ENCODE data around the gene MAP3K8. TPM values are rescaled to one million over a fixed set of nuclear protein-coding genes. Genes with fewer than 3 reads are reported as not detected.

The MAP3K8 gene
- total and polyA plus RNA-seq, 2 donors (not counting 3 experiments of a cell fraction or from before 2014, with no cell fraction given), result 5.2 to 10.6 TPM

DNA sequence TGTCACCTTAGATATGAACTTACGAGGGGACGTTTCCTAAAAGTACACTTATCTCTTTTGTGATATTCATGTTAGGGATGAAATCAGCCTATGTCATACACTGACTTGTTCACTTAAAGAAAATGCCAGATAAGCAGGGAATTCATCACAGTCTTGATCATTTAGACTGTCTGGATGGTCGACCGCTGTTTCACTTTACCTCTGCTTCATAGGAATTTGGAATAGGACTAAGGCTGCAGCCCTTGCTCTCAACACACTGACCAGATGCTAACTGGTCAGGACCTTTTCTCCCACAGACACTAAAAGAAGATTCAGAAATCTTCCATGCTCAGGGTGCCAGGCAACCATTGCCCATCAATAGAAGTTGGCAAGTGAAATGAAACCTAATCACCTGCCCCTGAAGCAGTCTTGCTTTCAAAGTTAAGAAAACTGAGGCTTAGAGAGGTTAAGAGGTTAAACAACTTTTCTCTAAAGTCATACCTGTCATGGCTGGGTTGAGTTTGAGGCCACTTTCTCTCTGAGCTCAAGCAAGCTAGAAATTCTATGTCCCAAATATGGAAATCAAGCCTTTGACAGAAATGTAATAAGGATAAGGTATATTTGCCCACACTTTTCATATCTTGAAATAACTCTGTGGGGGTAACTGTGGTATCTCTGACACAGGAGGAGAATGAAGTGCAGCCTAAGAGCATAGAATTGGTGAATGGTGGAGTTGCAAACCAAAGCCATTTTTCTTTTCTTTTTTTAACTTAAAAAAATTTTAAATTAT is 77.1 kb downstream of the MAP3K8 start:
- H2AFZ ChIP-seq (ENCODE audit: low read depth, low read length), result no peak overlapping the region
- DNase-seq (ENCODE audit: low read depth, low spot score) (no peak), FAIRE-seq (no peak)
- H3K36me3 ChIP-seq (ENCODE audit: control insufficient read depth in 2 of 2, extremely low read depth in 1 of 2, insufficient read depth in 2 of 2, low read length in 2 of 2), result no peaks in the 10 kb centered on the region
- TF ChIP-seq GATA2 (IDR thresholded peaks at IDR 0.05; ENCODE audit: insufficient read depth, insufficient read length, low read depth, low read length), result no peak
- TF ChIP-seq, protein P1, sequence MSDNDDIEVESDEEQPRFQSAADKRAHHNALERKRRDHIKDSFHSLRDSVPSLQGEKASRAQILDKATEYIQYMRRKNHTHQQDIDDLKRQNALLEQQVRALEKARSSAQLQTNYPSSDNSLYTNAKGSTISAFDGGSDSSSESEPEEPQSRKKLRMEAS (IDR thresholded peaks at IDR 0.05; ENCODE audit: insufficient read depth, insufficient read length), result no peak
- TF ChIP-seq POLR2AphosphoS5 (IDR thresholded peaks at IDR 0.05; ENCODE audit: insufficient read depth, low read depth, low read length), result no peak
- TF ChIP-seq FOS (IDR thresholded peaks at IDR 0.05; ENCODE audit: borderline replicate concordance, insufficient read depth, low read length), result no peak
- CTCF ChIA-PET, result interaction anchor here (1.4 to 1.8 kb wide), 2 partner anchors 13 to 152 kb away, joined by 3 to 4 read pairs; no protein-coding TSS in a partner anchor
- intact Hi-C loops (cut with micrococcal nuclease), result no loop called here
- H3K4me1 ChIP-seq (ENCODE audit: control insufficient read depth, extremely low read depth, insufficient read depth, low read length), result no peaks in the 10 kb centered on the region
- H3K79me2 ChIP-seq (ENCODE audit: control insufficient read depth, insufficient read depth, low read length), result no peaks in the 10 kb centered on the region
- no peak overlapping the region for H3K9ac ChIP-seq (replicated peaks; ENCODE audit: extremely low read depth, insufficient read depth, low read length)
- H3K9me3 ChIP-seq (replicated peaks; ENCODE audit: control insufficient read depth, insufficient read depth, low read length), result no peaks in the 10 kb centered on the region
- POLR2A ChIA-PET, result no interaction called here
- H3K27me3 ChIP-seq (ENCODE audit: control insufficient read depth in 2 of 2, insufficient read depth in 2 of 2, low read length in 2 of 2), result peaks cover 2 to 3% of the 10 kb centered on the region in 2 experiments
- BruUV-seq (replicated peaks), result no TSS peak
- H3K4me2 ChIP-seq (ENCODE audit: insufficient read depth, low read length), result no peak overlapping the region
- no peak overlapping the region for H3K27ac ChIP-seq (ENCODE audit: insufficient read depth, low read depth, low read length)
- dilution Hi-C loops (cut with MboI; ENCODE audit: extremely low pct_ligation_motif_present, low sequenced_read_pairs), result no loop called here
- H3K4me3 ChIP-seq (replicated peaks in 1 of 3; ENCODE audit: insufficient read depth in 1 of 3, low read depth in 1 of 3, low read length in 3 of 3), result no peak overlapping the region
- H4K20me1 ChIP-seq (replicated peaks; ENCODE audit: control insufficient read depth, extremely low read depth, insufficient read depth, low read length), result no peaks in the 10 kb centered on the region
- H3K9me1 ChIP-seq (replicated peaks; ENCODE audit: control insufficient read depth, extremely low read depth, insufficient read depth, low read length), result no peaks in the 10 kb centered on the region

Other genes with a start within 250 kb of the MAP3K8 start
- 24.4 and 24.9 TPM in 2 replicates for gene MTPAP, start 84.9 kb upstream of the MAP3K8 start, total RNA-seq
- 3.9 and 4.1 TPM in 2 replicates for gene MTPAP, start 84.9 kb upstream of the MAP3K8 start, polyA plus RNA-seq
- not detected in 2 replicates for gene LYZL2, start 195.6 kb downstream of the MAP3K8 start, total RNA-seq
- gene LYZL2, start 195.6 kb downstream of the MAP3K8 start, polyA plus RNA-seq, result not detected in 2 replicates

Data from endothelial cell of umbilical vein (primary cell).